IgD-negative memory B cell (primary cell): Measurements from ENCODE around the gene ERVMER34-1. TPM values are rescaled to one million over a fixed set of nuclear protein-coding genes. Genes with fewer than 3 reads are reported as not detected.
A peak's percentile ranks its signal among the peaks of the same experiment; 100 is the strongest.

Source experiments
- H3K27ac Mint-ChIP-seq, 3 donors: one replicate each; pipeline ENCODE4 v1.8.0; 2020 to 2022; ENCODE audit warnings: mild to moderate bottlenecking in 3 of 3, mixed read lengths in 3 of 3, moderate library complexity in 1 of 3
- H3K27me3 Mint-ChIP-seq: one replicate; pipeline ENCODE4 v1.8.0; 2021; ENCODE audit warnings: mixed read lengths
- H3K36me3 Mint-ChIP-seq: one replicate; pipeline ENCODE4 v1.8.0; 2020; ENCODE audit warnings: mild to moderate bottlenecking, mixed read lengths
- H3K4me1 Mint-ChIP-seq, 3 donors: one replicate each; pipeline ENCODE4 v1.8.0; 2020 to 2022; ENCODE audit warnings: mixed read lengths in 3 of 3, mild to moderate bottlenecking in 1 of 3
- H3K4me3 Mint-ChIP-seq, 4 donors: one replicate each; pipeline ENCODE4 v1.8.0; 2020 to 2022; ENCODE audit warnings: mild to moderate bottlenecking in 4 of 4, mixed read lengths in 4 of 4, moderate library complexity in 3 of 4
- H3K9me3 Mint-ChIP-seq, 3 donors: one replicate each; pipeline ENCODE4 v1.8.0; 2020 to 2021; ENCODE audit warnings: mixed read lengths in 3 of 3, mild to moderate bottlenecking in 1 of 3
- polyA plus RNA-seq: library from polyadenylated mRNA; unstranded; fragments of 300-500 nt; fragmentation: Illumina TruSeq; gene quantifications from one replicate; pipeline ENCODE4 v1.2.3, GENCODE V29; 2021

The ERVMER34-1 gene
- polyA plus RNA-seq: not detected

GRCh38 chr4:52750819-52751486 is at the start of gene ERVMER34-1:
Gene ERVMER34-1 (minus strand): TSS chr4:52751425. CDS start chr4:52745520, 5,905 bp downstream.
- Mint-ChIP-seq H3K4me3 (peak within 1 kb of the TSS; percentile 3 to 87 (median 79)), H3K27ac (peak within 1 kb of the TSS in 1 of 3 donors; percentile 60), H3K36me3 (peaks cover 5% of the 10 kb centered on the region), H3K4me1 (peaks cover 3 to 13% (median 7%) of the 10 kb centered on the region in 3 donors), H3K9me3 (peaks cover 0 to 3% (median 0%) of the 10 kb centered on the region in 3 donors), H3K27me3 (peaks cover 42% of the 10 kb centered on the region)

- Mint-ChIP-seq H3K4me3 (no peak overlapping the region), H3K9me3 (peaks cover 0 to 6% (median 1%) of the 10 kb centered on the region in 3 donors), H3K4me1 (peaks cover 0 to 3% (median 0%) of the 10 kb centered on the region in 3 donors), H3K27me3 (peaks cover 13% of the 10 kb centered on the region), H3K36me3 (peaks cover 2% of the 10 kb centered on the region), H3K27ac (no peak overlapping the region)
Measured at GRCh38 chr4:52799813-52800212, 48.6 kb upstream of the ERVMER34-1 start.

GRCh38 chr4:52795533-52795932 is 44.3 kb upstream of the ERVMER34-1 start:
- H3K9me3 Mint-ChIP-seq: peaks cover 0 to 2% (median 2%) of the 10 kb centered on the region in 3 donors
- peaks cover 2% of the 10 kb centered on the region for H3K36me3 Mint-ChIP-seq
- no peak overlapping the region for H3K4me3 Mint-ChIP-seq
- H3K4me1 Mint-ChIP-seq: peaks cover 0 to 3% (median 0%) of the 10 kb centered on the region in 3 donors
- no peak overlapping the region for H3K27ac Mint-ChIP-seq
- peaks cover 9% of the 10 kb centered on the region for H3K27me3 Mint-ChIP-seq

GRCh38 chr4:52791936-52792335 is 40.7 kb upstream of the ERVMER34-1 start:
- Mint-ChIP-seq H3K9me3 (peaks cover 0 to 2% (median 2%) of the 10 kb centered on the region in 3 donors), H3K27ac (no peak overlapping the region), H3K4me3 (no peak overlapping the region), H3K27me3 (peaks cover 1% of the 10 kb centered on the region), H3K4me1 (peaks cover 0 to 1% (median 0%) of the 10 kb centered on the region in 3 donors), H3K36me3 (no peaks in the 10 kb centered on the region)

- H3K27ac Mint-ChIP-seq: no peak overlapping the region
- H3K4me3 Mint-ChIP-seq: no peak overlapping the region
- H3K27me3 Mint-ChIP-seq: peaks cover 1% of the 10 kb centered on the region
- H3K36me3 Mint-ChIP-seq: no peaks in the 10 kb centered on the region
- peaks cover 0 to under 1% (median 0%) of the 10 kb centered on the region in 3 donors for H3K9me3 Mint-ChIP-seq
- no peaks in the 10 kb centered on the region for H3K4me1 Mint-ChIP-seq
Measured at GRCh38 chr4:52789774-52790173, 38.5 kb upstream of the ERVMER34-1 start.

- Mint-ChIP-seq H3K4me3 (no peak overlapping the region), H3K36me3 (no peaks in the 10 kb centered on the region), H3K27ac (no peak overlapping the region)
Measured at GRCh38 chr4:52788806-52789205, 37.6 kb upstream of the ERVMER34-1 start.

GRCh38 chr4:52783069-52783468 is 31.8 kb upstream of the ERVMER34-1 start:
- Mint-ChIP-seq H3K36me3 (no peaks in the 10 kb centered on the region), H3K4me1 (no peaks in the 10 kb centered on the region), H3K27me3 (peaks cover 5% of the 10 kb centered on the region), H3K4me3 (no peak overlapping the region), H3K27ac (no peak overlapping the region), H3K9me3 (peaks cover 0 to 11% (median 3%) of the 10 kb centered on the region in 3 donors)

More at GRCh38 chr4:52788806-52789205, 37.6 kb upstream of the ERVMER34-1 start:
- Mint-ChIP-seq H3K9me3 (no peaks in the 10 kb centered on the region), H3K27me3 (peaks cover 1% of the 10 kb centered on the region), H3K4me1 (no peaks in the 10 kb centered on the region)

GRCh38 chr4:52780617-52781354 is 29.6 kb upstream of the ERVMER34-1 start:
- Mint-ChIP-seq H3K9me3 (peaks cover 0 to 11% (median 3%) of the 10 kb centered on the region in 3 donors), H3K36me3 (no peaks in the 10 kb centered on the region), H3K4me3 (no peak overlapping the region), H3K4me1 (no peaks in the 10 kb centered on the region), H3K27me3 (peaks cover 19% of the 10 kb centered on the region), H3K27ac (no peak overlapping the region)

- H3K4me1 Mint-ChIP-seq: no peaks in the 10 kb centered on the region
- peaks cover 0 to 11% (median 3%) of the 10 kb centered on the region in 3 donors for H3K9me3 Mint-ChIP-seq
- H3K36me3 Mint-ChIP-seq: no peaks in the 10 kb centered on the region
- no peak overlapping the region for H3K4me3 Mint-ChIP-seq
- H3K27me3 Mint-ChIP-seq: peaks cover 19% of the 10 kb centered on the region
- no peak overlapping the region for H3K27ac Mint-ChIP-seq
Measured at GRCh38 chr4:52780206-52780605, 29.0 kb upstream of the ERVMER34-1 start.

GRCh38 chr4:52760256-52760655 is 9.0 kb upstream of the ERVMER34-1 start:
- Mint-ChIP-seq H3K36me3 (no peaks in the 10 kb centered on the region), H3K27ac (no peak overlapping the region), H3K9me3 (no peaks in the 10 kb centered on the region), H3K27me3 (peaks cover 7% of the 10 kb centered on the region), H3K4me3 (no peak overlapping the region), H3K4me1 (peaks cover 0 to 5% (median 3%) of the 10 kb centered on the region in 3 donors)

- Mint-ChIP-seq H3K36me3 (peaks cover 2% of the 10 kb centered on the region), H3K9me3 (peaks cover 0 to 3% (median 0%) of the 10 kb centered on the region in 3 donors), H3K4me3 (peak overlapping the region in 1 of 4 donors; percentile 2), H3K27ac (no peak overlapping the region), H3K4me1 (peaks cover 2 to 9% (median 6%) of the 10 kb centered on the region in 3 donors), H3K27me3 (peaks cover 35% of the 10 kb centered on the region)
Measured at GRCh38 chr4:52755426-52755825, 4.2 kb upstream of the ERVMER34-1 start.

GRCh38 chr4:52752936-52753335 is 1.7 kb upstream of the ERVMER34-1 start:
- H3K27me3 Mint-ChIP-seq: peaks cover 48% of the 10 kb centered on the region
- H3K4me1 Mint-ChIP-seq: peaks cover 3 to 13% (median 7%) of the 10 kb centered on the region in 3 donors
- H3K27ac Mint-ChIP-seq: peak overlapping the region in 1 of 3 donors; percentile 86
- no peak overlapping the region for H3K4me3 Mint-ChIP-seq
- H3K9me3 Mint-ChIP-seq: peaks cover 0 to 3% (median 0%) of the 10 kb centered on the region in 3 donors
- H3K36me3 Mint-ChIP-seq: peaks cover 3% of the 10 kb centered on the region

- Mint-ChIP-seq H3K27ac (no peak overlapping the region), H3K4me3 (peak overlapping the region; percentile 3 to 87 (median 79)), H3K9me3 (peaks cover 0 to 3% (median 0%) of the 10 kb centered on the region in 3 donors), H3K4me1 (peaks cover 3 to 13% (median 7%) of the 10 kb centered on the region in 3 donors), H3K36me3 (peaks cover 5% of the 10 kb centered on the region), H3K27me3 (peaks cover 42% of the 10 kb centered on the region)
Measured at GRCh38 chr4:52751487-52751911, 274 bp upstream of the ERVMER34-1 start.

GRCh38 chr4:52750213-52750612 is 1.0 kb downstream of the ERVMER34-1 start:
- Mint-ChIP-seq H3K27me3 (peaks cover 44% of the 10 kb centered on the region), H3K9me3 (peaks cover 0 to 3% (median 0%) of the 10 kb centered on the region in 3 donors), H3K36me3 (peaks cover 5% of the 10 kb centered on the region), H3K4me3 (peak overlapping the region; percentile 3 to 79 (median 70)), H3K27ac (peak overlapping the region in 1 of 3 donors; percentile 60), H3K4me1 (peaks cover 3 to 8% (median 4%) of the 10 kb centered on the region in 3 donors)

GRCh38 chr4:52748432-52748831 is 2.8 kb downstream of the ERVMER34-1 start:
- peaks cover 3 to 8% (median 4%) of the 10 kb centered on the region in 3 donors for H3K4me1 Mint-ChIP-seq
- peaks cover 0 to 4% (median 0%) of the 10 kb centered on the region in 3 donors for H3K9me3 Mint-ChIP-seq
- peaks cover 5% of the 10 kb centered on the region for H3K36me3 Mint-ChIP-seq
- no peak overlapping the region for H3K4me3 Mint-ChIP-seq
- H3K27me3 Mint-ChIP-seq: peaks cover 36% of the 10 kb centered on the region
- H3K27ac Mint-ChIP-seq: no peak overlapping the region
